NOMO-1 (cell line): ENCODE data around the gene SUN2.
"Not testable (repeated sequence)": the region's sequence is repeated elsewhere in the genome, so short reads cannot be mapped to it uniquely, and the experiment has no call there.

Experiments used
- DNase-seq, 2 experiments: peaks; one replicate each; lab custom pipeline; 2025; ENCODE audit not compliant: unreplicated experiment in 2 of 2; lab: John Stamatoyannopoulos, UW

Gene SUN2

GRCh38 chr22:38755911-38756532 is at the start of gene SUN2:
TSS of gene SUN2 (minus strand) at chr22:38755998. CDS start at chr22:38752628, 3,370 bp downstream.
- peak; percentile 73 to 86 for DNase-seq

GRCh38 chr22:38805041-38805593 is 49.3 kb upstream of the SUN2 start:
- not testable (repeated sequence) for DNase-seq

- DNase-seq: no peak
Observed at GRCh38 chr22:38802671-38803121, 46.9 kb upstream of the SUN2 start.

- no peak for DNase-seq
Observed at GRCh38 chr22:38799265-38800002, 43.6 kb upstream of the SUN2 start.

- DNase-seq: no peak
Observed at GRCh38 chr22:38798496-38798895, 42.7 kb upstream of the SUN2 start.

GRCh38 chr22:38796262-38796957 is 40.6 kb upstream of the SUN2 start:
- DNase-seq: no peak

GRCh38 chr22:38795569-38795968 is 39.8 kb upstream of the SUN2 start:
- no peak for DNase-seq

GRCh38 chr22:38793721-38794466 is 38.1 kb upstream of the SUN2 start, which contains the start of gene DNAL4:
TSS of gene DNAL4 (minus strand) at chr22:38794143. CDS start at chr22:38782731, 11,412 bp downstream.
- peak; percentile 96 to 98 for DNase-seq

GRCh38 chr22:38793317-38793716 is 37.5 kb upstream of the SUN2 start:
- DNase-seq: peak in 1 of 2 experiments; percentile 6

- DNase-seq: no peak
Observed at GRCh38 chr22:38792833-38793232, 37.0 kb upstream of the SUN2 start.

- DNase-seq: no peak
Observed at GRCh38 chr22:38789606-38790005, 33.8 kb upstream of the SUN2 start.

GRCh38 chr22:38788846-38789245 is 33.0 kb upstream of the SUN2 start:
- no peak for DNase-seq

GRCh38 chr22:38788021-38788816 is 32.4 kb upstream of the SUN2 start:
- DNase-seq: no peak

- DNase-seq: no peak
Observed at GRCh38 chr22:38786631-38787030, 30.8 kb upstream of the SUN2 start.

- DNase-seq: no peak
Observed at GRCh38 chr22:38784856-38785255, 29.1 kb upstream of the SUN2 start.

GRCh38 chr22:38784035-38784434 is 28.2 kb upstream of the SUN2 start:
- no peak for DNase-seq

- DNase-seq: no peak
Observed at GRCh38 chr22:38783095-38783615, 27.4 kb upstream of the SUN2 start.

GRCh38 chr22:38782402-38783094 is 26.8 kb upstream of the SUN2 start:
- DNase-seq: peak; percentile 16 to 42

GRCh38 chr22:38781033-38781432 is 25.2 kb upstream of the SUN2 start:
- no peak for DNase-seq
